Epithelial cell of esophagus (primary cell): ENCODE results near the gene CORIN.
"Not testable (repeated sequence)": the region's sequence is repeated elsewhere in the genome, so short reads cannot be mapped to it uniquely, and the experiment has no call there.

Experiments
- DNase-seq: peaks from one replicate; pipeline ENCODE4 v3.0.0; 2010; ENCODE audit warnings: low read depth
- H3K4me3 ChIP-seq: 2 replicates; pipeline ENCODE4 v1.5.1; 2011; ENCODE audit warnings: mild to moderate bottlenecking, low read length, control low read depth
- CTCF ChIP-seq: IDR thresholded peaks from 2 replicates; pipeline ENCODE4 v1.5.1; 2011; ENCODE audit warnings: low read depth, mild to moderate bottlenecking, low read length, control low read depth, inconsistent platforms; ENCODE audit not compliant: insufficient read depth; ENCODE audit errors: missing control alignments

Gene CORIN

DNA sequence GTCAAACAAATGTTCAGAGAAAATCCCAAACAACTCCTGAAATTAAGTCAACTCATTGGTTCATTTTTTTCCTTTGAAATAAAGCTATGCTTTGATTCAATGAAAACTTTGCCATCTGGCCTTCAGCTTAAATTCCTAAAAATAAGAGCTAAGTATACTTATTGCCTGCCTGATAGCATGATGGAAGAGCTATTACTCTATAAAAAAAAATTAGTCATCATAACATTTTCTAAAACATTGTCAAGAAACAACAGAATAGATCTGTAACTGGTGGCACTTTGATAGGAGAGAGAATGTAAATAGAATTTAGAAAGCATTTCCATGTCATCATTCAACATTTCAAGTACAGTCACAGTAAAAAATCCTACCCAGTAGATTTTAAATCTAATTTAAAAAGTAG is 136.6 kb downstream of the CORIN start:
- no peak for DNase-seq
- H3K4me3 ChIP-seq, result no peak overlapping the region
- no peak for TF ChIP-seq CTCF

DNA sequence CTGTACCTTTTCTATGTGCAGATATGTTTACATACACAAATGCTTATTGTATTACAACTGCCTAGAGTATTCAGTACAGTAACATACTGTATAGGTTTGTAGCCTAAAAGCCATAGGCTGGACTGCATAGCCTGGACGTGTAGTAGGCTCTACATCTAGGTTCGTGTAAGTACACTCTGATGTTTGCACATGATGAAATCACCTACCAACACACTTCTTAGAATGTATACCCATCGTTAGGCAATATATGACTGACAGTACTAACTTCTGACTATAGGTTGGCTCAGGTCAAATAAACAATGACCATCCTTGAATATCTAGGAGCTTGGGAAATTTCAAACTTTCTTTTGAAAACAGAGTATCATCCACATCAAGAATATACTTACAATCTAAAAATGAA is 139.0 kb downstream of the CORIN start:
- no peak for TF ChIP-seq CTCF
- H3K4me3 ChIP-seq, result no peak overlapping the region
- DNase-seq, result peak; percentile 2

DNA sequence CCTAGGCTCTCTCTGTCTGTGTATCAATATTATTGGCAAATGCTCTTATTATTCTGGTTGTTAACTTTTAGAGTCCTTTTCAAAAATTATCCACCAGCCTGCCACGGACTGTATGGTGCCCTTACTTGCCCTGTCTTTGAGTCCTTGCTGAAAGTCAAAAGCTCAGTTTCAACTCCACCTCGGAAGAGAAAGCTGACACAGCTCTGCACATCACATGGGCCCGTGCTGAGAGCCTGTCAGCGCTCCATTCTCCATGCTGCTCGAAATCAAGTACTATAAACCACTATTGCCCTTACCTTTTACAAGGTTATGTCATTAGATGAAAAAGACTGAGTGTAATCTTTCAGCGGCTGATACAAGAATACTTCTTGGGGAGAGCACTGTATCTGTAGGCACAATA is 141.0 kb downstream of the CORIN start:
- no peak for DNase-seq
- TF ChIP-seq CTCF, result no peak

DNA sequence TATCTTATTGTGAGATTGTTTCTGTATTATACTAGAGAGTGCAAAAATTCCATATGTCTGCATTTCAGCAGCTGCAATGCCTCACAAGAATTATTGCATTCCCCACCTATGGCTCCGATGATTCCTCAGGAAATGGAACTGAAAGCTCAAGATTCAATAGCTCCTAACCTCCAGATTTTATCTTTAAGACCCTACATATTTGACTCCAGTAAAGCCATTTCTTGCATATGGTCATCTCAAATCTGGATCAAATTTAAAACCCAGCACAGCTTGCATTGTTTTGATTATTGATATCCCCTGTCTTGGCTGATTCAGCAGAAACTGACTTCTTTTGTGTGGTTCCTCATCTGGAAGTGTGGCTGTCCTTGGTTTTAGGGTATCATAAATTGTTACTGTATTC is 142.6 kb downstream of the CORIN start:
- TF ChIP-seq CTCF, result no peak

More for the DNA sequence above, 141.0 kb downstream of the CORIN start:
- H3K4me3 ChIP-seq, result no peak overlapping the region

GRCh38 chr4:47694322-47694721 is 143.5 kb downstream of the CORIN start:
- DNase-seq, result no peak

More for the DNA sequence above, 142.6 kb downstream of the CORIN start:
- H3K4me3 ChIP-seq, result no peak overlapping the region
- DNase-seq, result no peak

GRCh38 chr4:47692691-47693090 is 145.2 kb downstream of the CORIN start:
- H3K4me3 ChIP-seq, result no peak overlapping the region
- DNase-seq, result no peak
- TF ChIP-seq CTCF, result no peak

More at GRCh38 chr4:47694322-47694721, 143.5 kb downstream of the CORIN start:
- H3K4me3 ChIP-seq, result no peak overlapping the region
- TF ChIP-seq CTCF, result no peak

DNA sequence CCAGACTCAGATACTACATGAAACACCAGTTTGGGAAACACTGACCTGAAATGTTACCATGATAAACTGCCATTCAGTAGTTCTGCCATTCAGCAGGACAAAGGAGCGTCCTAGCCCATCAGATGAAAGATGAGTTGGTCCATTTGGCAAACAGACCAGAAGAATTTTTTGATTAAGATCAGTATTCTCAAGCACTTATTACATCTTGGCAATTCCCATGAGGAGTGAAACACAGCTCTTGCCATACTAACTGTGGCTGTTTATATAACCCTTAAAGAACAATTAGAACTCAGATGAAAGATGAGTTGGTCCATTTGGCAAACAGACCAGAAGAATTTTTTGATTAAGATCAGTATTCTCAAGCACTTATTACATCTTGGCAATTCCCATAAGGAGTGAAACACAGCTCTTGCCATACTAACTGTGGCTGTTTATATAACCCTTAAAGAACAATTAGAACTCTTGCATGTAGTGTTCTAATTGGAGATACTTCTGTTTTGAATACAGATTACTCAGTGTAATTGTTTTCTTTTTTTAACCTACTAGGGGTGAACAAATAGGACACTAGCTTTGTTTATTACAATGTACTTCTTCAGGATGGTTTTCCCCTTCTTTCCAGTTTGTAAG is 146.0 kb downstream of the CORIN start:
- H3K4me3 ChIP-seq, DNase-seq: not testable (repeated sequence)
